IPS-20b (cell line): Measurements from ENCODE around the gene BATF3.
A peak's percentile ranks its signal among the peaks of the same experiment; 100 is the strongest.
"Not testable (repeated sequence)": the region's sequence is repeated elsewhere in the genome, so short reads cannot be mapped to it uniquely, and the experiment has no call there.

ENCODE experiments used
- H3K27ac ChIP-seq: one replicate; pipeline ENCODE4 v1.5.1; 2013; ENCODE audit warnings: low read length
- H3K27me3 ChIP-seq: 2 replicates; pipeline ENCODE4 v1.6.1; 2013; ENCODE audit warnings: mild to moderate bottlenecking, low read length, inconsistent platforms; ENCODE audit not compliant: insufficient read depth
- H3K36me3 ChIP-seq: 2 replicates; pipeline ENCODE4 v1.6.1; 2013; ENCODE audit warnings: low read depth, mild to moderate bottlenecking, inconsistent platforms, low read length, moderate library complexity; ENCODE audit not compliant: insufficient read depth
- H3K4me1 ChIP-seq: 2 replicates; pipeline ENCODE4 v1.6.1; 2013; ENCODE audit warnings: mild to moderate bottlenecking, control low read depth, inconsistent platforms, low read length, moderate library complexity; ENCODE audit not compliant: insufficient read depth
- H3K4me3 ChIP-seq: 2 replicates; pipeline ENCODE4 v1.5.1; 2013; ENCODE audit warnings: mild to moderate bottlenecking, low read length, inconsistent platforms
- H3K9ac ChIP-seq: 2 replicates; pipeline ENCODE4 v1.6.1; 2013; ENCODE audit warnings: low read depth, mild to moderate bottlenecking, inconsistent platforms, low read length, moderate library complexity
- H3K9me3 ChIP-seq: 2 replicates; pipeline ENCODE4 v1.6.1; 2013; ENCODE audit warnings: mild to moderate bottlenecking, low read depth, low read length, inconsistent platforms; ENCODE audit not compliant: insufficient read depth

BATF3 gene

DNA sequence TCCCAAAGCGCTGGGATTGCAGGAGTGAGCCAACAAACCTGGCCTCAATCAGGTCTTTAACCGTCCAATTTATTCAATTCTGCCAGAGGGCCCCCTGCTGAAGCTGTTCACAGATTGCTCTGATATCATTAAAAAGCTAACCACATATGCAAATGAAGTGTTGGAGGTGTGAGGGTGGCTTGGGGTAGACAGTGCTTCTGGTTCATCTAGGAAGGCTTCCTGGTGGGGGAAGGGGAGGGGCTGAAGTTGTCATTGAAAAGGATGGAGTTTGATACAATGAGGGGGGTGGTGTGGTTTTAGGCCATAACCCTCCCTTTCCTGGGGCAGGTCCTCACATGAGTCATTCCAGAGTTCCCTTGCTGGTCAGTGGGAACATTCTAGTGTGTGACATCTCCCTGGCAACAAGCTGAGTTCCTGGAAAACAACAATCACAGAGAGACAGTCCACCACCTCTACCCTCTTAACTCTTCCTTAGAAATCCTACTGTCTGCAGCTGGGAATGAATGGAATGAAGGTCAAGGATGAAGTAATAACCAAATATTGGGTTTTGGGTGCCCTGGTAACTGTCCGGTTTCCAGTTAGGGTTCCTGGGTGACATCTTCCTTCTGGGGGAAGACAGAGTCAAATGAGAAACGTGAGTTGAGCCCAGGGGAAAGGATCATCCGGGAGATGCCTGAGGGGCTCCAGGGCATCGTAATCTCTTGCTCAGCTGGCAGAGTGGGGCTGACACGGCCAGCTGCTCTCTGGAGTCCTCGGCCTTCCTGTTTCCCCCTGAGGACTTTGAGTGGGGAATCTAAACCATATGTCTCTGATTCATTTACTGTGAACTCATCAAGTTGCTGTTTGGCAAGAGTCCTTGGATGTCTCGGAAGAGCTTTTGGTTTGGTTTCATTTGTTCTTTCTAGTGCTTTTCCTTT, 32.2 kb downstream of the BATF3 start:
- H3K9me3 ChIP-seq = no peaks in the 10 kb centered on the region
- no peak overlapping the region for H3K4me3 ChIP-seq
- H3K9ac ChIP-seq = no peak overlapping the region
- no peaks in the 10 kb centered on the region for H3K36me3 ChIP-seq
- H3K4me1 ChIP-seq = peaks cover 9% of the 10 kb centered on the region
- no peak overlapping the region for H3K27ac ChIP-seq
- peaks cover 12% of the 10 kb centered on the region for H3K27me3 ChIP-seq

GRCh38 chr1:212666116-212666775, 33.4 kb downstream of the BATF3 start:
- H3K4me1 ChIP-seq = peaks cover 3% of the 10 kb centered on the region
- H3K27me3 ChIP-seq = peaks cover 12% of the 10 kb centered on the region
- H3K9ac ChIP-seq = no peak overlapping the region
- H3K9me3 ChIP-seq = no peaks in the 10 kb centered on the region
- H3K36me3 ChIP-seq = no peaks in the 10 kb centered on the region
- no peak overlapping the region for H3K27ac ChIP-seq
- no peak overlapping the region for H3K4me3 ChIP-seq

DNA sequence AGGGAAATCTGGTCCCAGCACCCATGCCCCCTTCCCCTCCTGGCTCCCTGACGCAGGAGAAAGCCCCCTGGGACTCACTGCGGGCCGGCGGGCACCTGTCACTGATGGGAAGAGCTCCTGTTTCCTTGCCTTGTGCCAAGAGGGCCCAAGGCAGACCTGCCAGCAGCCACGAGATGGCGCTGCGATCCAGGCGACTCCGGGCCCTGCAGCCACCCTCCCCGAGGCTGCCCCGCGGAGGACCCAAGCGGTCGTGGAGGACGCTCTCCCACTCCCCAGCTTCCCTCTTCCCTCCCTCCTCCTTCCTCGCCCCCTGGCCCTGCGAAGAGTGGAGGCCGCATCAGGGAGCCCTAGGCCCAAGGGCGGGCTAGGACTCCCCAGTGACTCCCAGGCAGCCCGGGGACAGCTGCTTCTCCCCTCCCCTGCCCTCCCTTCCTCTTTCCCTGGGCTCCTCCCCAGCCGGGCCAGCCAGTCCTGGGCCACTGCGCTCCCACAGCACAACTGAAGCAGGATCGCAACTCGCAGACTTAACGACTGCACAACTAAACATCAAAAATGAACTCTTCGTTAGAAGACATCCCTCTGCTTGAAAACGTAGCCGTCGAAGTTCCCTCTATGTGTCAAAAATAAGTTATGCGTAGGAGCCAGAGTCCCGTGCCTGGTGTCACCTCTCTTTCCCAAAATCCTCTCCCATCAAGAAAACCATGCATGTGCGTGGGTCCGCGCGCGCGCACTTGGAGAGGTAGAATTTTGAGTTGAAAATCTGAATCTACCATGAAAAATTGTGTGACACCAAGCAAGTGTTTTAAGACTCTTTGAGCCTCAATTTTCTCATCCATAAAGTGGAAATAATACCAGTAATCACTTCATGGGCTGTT, 34.2 kb downstream of the BATF3 start:
- H3K4me3 ChIP-seq = peak overlapping the region; percentile 68
- H3K36me3 ChIP-seq = no peaks in the 10 kb centered on the region
- peaks cover 12% of the 10 kb centered on the region for H3K27me3 ChIP-seq
- no peaks in the 10 kb centered on the region for H3K9me3 ChIP-seq
- H3K9ac ChIP-seq = peak overlapping the region; percentile 54; the same call in 1 of the 2 replicates
- H3K27ac ChIP-seq = no peak overlapping the region
- no peaks in the 10 kb centered on the region for H3K4me1 ChIP-seq

DNA sequence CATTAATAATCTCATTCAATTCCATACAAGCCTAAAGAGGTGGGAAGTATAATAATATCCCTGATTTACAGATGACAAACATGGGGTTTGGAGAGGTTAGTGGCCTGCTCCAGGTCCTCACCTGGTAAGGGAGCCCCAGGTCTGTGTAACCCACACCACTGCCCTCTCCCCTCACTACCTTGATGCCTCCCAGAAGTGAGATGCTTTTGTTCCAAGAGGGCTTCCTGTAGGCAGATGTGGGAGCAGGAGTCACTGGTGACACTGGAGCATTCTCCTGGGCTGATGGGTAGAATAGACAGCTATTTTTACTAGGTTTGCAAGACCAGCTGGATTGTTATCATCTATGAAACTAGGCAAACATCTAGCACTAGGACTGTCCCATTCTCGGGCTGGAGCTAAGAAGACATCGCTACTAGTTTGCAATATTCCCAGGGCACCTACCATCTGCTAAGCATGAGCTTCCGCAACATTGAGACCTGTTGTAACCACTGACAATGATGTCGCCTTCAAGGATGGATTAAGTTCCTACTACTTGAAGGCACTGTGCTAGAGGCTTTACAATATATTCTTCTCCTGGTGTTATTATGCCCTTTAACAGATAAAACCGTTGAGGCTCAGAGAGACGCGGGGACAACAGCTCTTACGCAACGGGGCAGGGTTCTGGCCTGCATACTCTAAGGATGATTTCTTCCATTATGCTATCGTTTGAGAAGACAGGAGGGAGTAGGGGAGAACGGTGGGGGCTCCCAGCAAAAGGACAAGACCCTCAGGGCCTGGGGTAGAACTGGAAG, 35.0 kb downstream of the BATF3 start:
- H3K27me3 ChIP-seq = peaks cover 12% of the 10 kb centered on the region
- H3K36me3 ChIP-seq = no peaks in the 10 kb centered on the region
- no peaks in the 10 kb centered on the region for H3K4me1 ChIP-seq
- no peak overlapping the region for H3K27ac ChIP-seq
- no peaks in the 10 kb centered on the region for H3K9me3 ChIP-seq
- no peak overlapping the region for H3K4me3 ChIP-seq
- no peak overlapping the region for H3K9ac ChIP-seq

- not testable (repeated sequence) for H3K27ac ChIP-seq, H3K36me3 ChIP-seq, H3K27me3 ChIP-seq, H3K4me3 ChIP-seq, H3K9ac ChIP-seq, H3K9me3 ChIP-seq, H3K4me1 ChIP-seq
These were observed 41.4 kb downstream of the BATF3 start for GRCh38 chr1:212658250-212658649.

DNA sequence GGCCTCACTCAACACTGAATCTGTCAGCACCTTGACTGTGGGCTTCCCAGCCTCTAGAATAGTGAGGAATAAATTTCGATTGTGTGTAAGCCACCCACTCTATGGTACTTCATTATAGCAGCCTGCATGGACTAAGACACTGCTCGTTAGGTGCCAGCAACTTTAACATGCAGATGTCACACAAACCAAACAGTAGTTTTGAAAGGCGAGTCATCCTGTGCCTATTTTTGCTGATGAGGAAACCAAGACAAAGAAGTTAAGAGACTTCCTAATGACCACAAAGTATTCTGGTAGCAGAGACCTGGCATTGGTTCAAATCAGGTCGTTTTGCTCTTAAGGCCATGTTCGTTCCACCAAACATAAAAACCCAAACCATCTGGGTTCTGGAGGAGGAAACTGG, 42.9 kb downstream of the BATF3 start:
- H3K9ac ChIP-seq = no peak overlapping the region
- no peak overlapping the region for H3K27ac ChIP-seq

DNA sequence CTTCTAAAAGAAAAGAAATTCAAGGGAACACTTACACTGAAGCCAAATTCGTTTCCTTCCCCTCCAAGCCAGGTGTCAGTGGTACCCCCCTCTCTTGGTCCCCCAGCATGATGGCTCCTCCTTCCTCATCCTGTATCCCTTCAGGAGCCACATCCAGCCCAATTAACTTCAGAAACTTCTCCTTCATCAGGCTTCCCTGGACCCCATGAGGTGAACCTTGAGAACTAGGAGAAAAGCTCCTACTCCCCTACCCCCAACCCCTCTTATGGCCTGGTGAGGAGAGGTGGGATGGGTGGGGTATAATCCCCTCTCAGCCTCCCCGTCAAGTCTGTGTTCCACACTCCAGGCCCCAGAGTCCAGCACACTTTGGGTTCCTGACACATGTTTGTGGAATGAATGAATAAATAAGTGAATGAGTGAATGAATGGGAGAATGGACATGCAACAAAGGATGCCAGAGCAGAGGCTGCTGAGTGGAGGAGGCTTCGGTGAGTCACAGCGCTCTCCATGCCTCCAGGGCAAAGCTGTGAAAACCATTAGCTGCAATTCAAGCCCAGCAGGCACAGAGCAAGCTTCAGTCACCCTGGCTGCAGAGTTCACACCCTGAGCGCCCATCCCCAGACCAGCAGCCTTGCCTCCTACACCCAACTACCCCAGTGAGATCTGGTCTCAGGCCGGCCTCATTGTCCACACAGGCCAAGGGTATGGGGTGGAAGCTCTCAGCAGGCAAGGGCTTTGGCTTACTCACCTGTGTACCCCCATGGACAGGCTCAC, 43.8 kb downstream of the BATF3 start:
- Histone ChIP-seq H3K9me3 (no peaks in the 10 kb centered on the region), H3K27me3 (no peaks in the 10 kb centered on the region), H3K36me3 (no peaks in the 10 kb centered on the region), H3K27ac (no peak overlapping the region), H3K4me1 (no peaks in the 10 kb centered on the region), H3K4me3 (no peak overlapping the region), H3K9ac (no peak overlapping the region)

More for the DNA sequence above, 42.9 kb downstream of the BATF3 start:
- no peak overlapping the region for H3K4me3 ChIP-seq
- no peaks in the 10 kb centered on the region for H3K4me1 ChIP-seq
- H3K27me3 ChIP-seq = no peaks in the 10 kb centered on the region
- H3K9me3 ChIP-seq = no peaks in the 10 kb centered on the region
- no peaks in the 10 kb centered on the region for H3K36me3 ChIP-seq

- Histone ChIP-seq H3K36me3 (no peaks in the 10 kb centered on the region), H3K9ac (no peak overlapping the region), H3K4me1 (no peaks in the 10 kb centered on the region), H3K9me3 (no peaks in the 10 kb centered on the region), H3K4me3 (no peak overlapping the region), H3K27ac (no peak overlapping the region), H3K27me3 (no peaks in the 10 kb centered on the region)
These were observed 47.0 kb downstream of the BATF3 start for GRCh38 chr1:212652609-212653008.

DNA sequence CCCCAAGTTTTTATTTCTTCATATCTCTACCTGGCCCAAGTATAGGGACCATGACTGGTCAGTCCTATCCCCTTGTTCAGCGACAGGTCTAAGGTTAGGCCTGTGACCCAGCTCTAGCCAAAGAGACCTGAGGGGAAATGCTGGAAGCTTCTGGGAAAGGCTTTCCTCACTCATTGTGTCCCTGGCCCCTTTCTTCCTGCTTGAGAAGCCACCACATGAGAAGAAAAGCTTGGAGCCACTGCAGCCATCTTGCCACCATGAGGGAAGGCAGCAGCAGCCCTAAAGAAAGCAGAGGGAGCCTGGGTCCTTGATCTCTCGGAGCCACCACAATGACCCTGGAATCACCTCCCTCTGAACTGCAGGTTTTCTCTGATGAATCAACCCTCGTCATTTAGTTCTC, 47.7 kb downstream of the BATF3 start:
- Histone ChIP-seq H3K9ac (no peak overlapping the region), H3K4me1 (no peaks in the 10 kb centered on the region), H3K4me3 (no peak overlapping the region), H3K36me3 (no peaks in the 10 kb centered on the region), H3K9me3 (no peaks in the 10 kb centered on the region), H3K27me3 (no peaks in the 10 kb centered on the region), H3K27ac (no peak overlapping the region)

GRCh38 chr1:212651521-212651920, 48.1 kb downstream of the BATF3 start:
- Histone ChIP-seq H3K36me3 (no peaks in the 10 kb centered on the region), H3K27ac (no peak overlapping the region), H3K9me3 (no peaks in the 10 kb centered on the region), H3K4me3 (no peak overlapping the region), H3K9ac (no peak overlapping the region), H3K27me3 (no peaks in the 10 kb centered on the region), H3K4me1 (no peaks in the 10 kb centered on the region)
